ENCODE results near the gene PLPP1.

PLPP1 gene

DNA sequence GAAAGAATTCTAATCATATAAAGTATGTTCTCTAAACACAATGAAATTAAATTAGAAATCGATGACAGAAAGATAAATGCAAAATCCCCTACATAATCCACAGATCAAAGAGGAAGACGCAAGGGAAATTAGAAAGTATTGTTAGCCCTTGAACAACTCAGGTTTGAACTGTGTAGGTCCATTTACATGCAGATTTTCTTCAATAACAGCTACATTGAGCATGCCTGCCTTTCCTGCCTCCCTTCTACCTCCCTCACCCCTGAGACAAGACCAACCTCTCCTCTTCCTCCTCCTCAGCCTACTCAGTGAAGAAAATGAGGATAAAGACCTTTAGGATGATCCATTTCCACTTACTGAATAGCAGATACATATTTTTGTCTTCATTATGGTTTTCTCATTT, 75.2 kb downstream of the PLPP1 start:
- ChIA-PET CTCF (no interaction called here), POLR2A (no interaction called here)
- DNase-seq (ENCODE audit: extremely low spot score), result no peak
- TF ChIP-seq FOXK2 (IDR thresholded peaks at IDR 0.05) (no peak), BHLHE40 (IDR thresholded peaks at IDR 0.05; ENCODE audit: borderline replicate concordance) (no peak), SUZ12 (IDR thresholded peaks at IDR 0.05) (no peak), CTBP1 (IDR thresholded peaks at IDR 0.05; ENCODE audit: borderline replicate concordance) (no peak), ARNT (IDR thresholded peaks at IDR 0.05) (no peak), NFRKB (IDR thresholded peaks at IDR 0.05) (no peak), FOXM1 (IDR thresholded peaks at IDR 0.05; ENCODE audit: borderline replicate concordance) (no peak), L3MBTL2 (conservative IDR thresholded peaks at IDR 0.05) (no peak), LEF1 (IDR thresholded peaks at IDR 0.05; ENCODE audit: borderline replicate concordance) (no peak), FOXA1 (IDR thresholded peaks at IDR 0.05) (no peak), ZNF384 (IDR thresholded peaks at IDR 0.05) (no peak), SP1 (IDR thresholded peaks at IDR 0.05) (no peak), HDGF (IDR thresholded peaks at IDR 0.05; ENCODE audit: borderline replicate concordance) (no peak), TARDBP (IDR thresholded peaks at IDR 0.05) (no peak), ELF4 (IDR thresholded peaks at IDR 0.05) (no peak)
- TF ChIP-seq, protein P1, sequence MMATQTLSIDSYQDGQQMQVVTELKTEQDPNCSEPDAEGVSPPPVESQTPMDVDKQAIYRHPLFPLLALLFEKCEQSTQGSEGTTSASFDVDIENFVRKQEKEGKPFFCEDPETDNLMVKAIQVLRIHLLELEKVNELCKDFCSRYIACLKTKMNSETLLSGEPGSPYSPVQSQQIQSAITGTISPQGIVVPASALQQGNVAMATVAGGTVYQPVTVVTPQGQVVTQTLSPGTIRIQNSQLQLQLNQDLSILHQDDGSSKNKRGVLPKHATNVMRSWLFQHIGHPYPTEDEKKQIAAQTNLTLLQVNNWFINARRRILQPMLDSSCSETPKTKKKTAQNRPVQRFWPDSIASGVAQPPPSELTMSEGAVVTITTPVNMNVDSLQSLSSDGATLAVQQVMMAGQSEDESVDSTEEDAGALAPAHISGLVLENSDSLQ (IDR thresholded peaks at IDR 0.05), result no peak

DNA sequence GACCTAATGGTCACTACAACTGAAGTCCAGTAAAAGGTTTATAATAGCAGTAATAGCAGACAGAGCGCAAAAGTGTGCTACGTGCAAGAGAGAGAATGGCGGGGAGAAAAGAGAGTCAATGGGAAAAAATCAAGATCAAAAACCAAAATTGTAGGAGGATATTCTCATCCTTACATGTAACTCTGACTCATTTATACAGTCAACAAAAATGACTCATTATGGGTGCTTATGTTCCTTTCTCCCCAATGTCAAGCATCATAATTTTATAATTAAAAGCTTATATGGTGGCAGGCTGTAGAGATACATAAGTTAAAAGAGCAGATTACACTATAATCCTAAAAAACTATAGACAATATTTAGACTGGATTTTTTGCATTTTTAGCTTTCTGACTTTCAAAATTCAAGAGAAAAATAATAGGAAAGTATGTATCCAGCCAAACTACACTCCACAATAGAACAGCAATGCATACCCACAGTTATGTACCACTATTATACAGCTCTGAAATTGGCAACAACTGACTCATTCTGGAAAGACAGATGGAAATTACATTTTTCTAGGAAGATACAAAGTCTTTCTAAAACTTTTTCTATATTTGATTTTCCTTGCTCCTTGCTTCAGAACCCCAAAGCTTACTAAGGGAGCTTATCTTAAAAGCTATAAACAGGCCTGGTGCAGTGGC, 78.4 kb downstream of the PLPP1 start:
- no peak for DNase-seq (ENCODE audit: extremely low spot score)
- ChIA-PET POLR2A (no interaction called here), CTCF (no interaction called here)
- TF ChIP-seq NFRKB (IDR thresholded peaks at IDR 0.05) (no peak), FOXK2 (IDR thresholded peaks at IDR 0.05) (no peak), SUZ12 (IDR thresholded peaks at IDR 0.05) (no peak), FOXA1 (IDR thresholded peaks at IDR 0.05) (no peak), LEF1 (IDR thresholded peaks at IDR 0.05; ENCODE audit: borderline replicate concordance) (no peak), ARNT (IDR thresholded peaks at IDR 0.05) (no peak), SP1 (IDR thresholded peaks at IDR 0.05) (no peak), FOXM1 (IDR thresholded peaks at IDR 0.05; ENCODE audit: borderline replicate concordance) (no peak), TARDBP (IDR thresholded peaks at IDR 0.05) (no peak), CTBP1 (IDR thresholded peaks at IDR 0.05; ENCODE audit: borderline replicate concordance) (no peak), HDGF (IDR thresholded peaks at IDR 0.05; ENCODE audit: borderline replicate concordance) (no peak), L3MBTL2 (conservative IDR thresholded peaks at IDR 0.05) (no peak), ELF4 (IDR thresholded peaks at IDR 0.05) (no peak), BHLHE40 (IDR thresholded peaks at IDR 0.05; ENCODE audit: borderline replicate concordance) (no peak)
- TF ChIP-seq, protein P1 (IDR thresholded peaks at IDR 0.05), result no peak

DNA sequence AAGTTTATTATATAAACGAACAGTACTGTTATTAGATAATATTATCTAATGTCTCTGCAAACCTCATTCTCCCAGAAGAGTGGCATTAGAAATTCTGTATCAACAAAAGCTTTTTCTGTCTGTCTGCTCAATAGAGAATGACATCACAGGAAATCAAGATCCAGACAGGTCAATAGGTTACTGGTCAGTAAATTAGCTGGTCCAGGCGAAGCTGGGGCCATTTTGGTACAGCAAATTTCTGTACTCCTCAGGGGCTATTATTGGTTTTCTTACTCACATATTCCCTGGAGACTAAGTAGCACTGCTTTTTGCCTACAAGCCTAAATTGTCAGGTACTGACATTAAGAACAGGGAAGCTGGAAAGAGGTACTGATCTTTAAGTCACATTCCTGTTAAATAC, 80.5 kb downstream of the PLPP1 start:
- TF ChIP-seq SP1 (IDR thresholded peaks at IDR 0.05) (no peak), FOXA1 (IDR thresholded peaks at IDR 0.05) (no peak), FOXM1 (IDR thresholded peaks at IDR 0.05; ENCODE audit: borderline replicate concordance) (no peak), FOXK2 (IDR thresholded peaks at IDR 0.05) (no peak), TARDBP (IDR thresholded peaks at IDR 0.05) (no peak), ZNF384 (IDR thresholded peaks at IDR 0.05) (no peak), CTBP1 (IDR thresholded peaks at IDR 0.05; ENCODE audit: borderline replicate concordance) (no peak), NFRKB (IDR thresholded peaks at IDR 0.05) (no peak), BHLHE40 (IDR thresholded peaks at IDR 0.05; ENCODE audit: borderline replicate concordance) (no peak), ELF4 (IDR thresholded peaks at IDR 0.05) (no peak), ARNT (IDR thresholded peaks at IDR 0.05) (no peak), HDGF (IDR thresholded peaks at IDR 0.05; ENCODE audit: borderline replicate concordance) (no peak), SUZ12 (IDR thresholded peaks at IDR 0.05) (no peak), L3MBTL2 (conservative IDR thresholded peaks at IDR 0.05) (no peak), LEF1 (IDR thresholded peaks at IDR 0.05; ENCODE audit: borderline replicate concordance) (no peak)
- TF ChIP-seq, protein P1 (IDR thresholded peaks at IDR 0.05), result no peak
- ChIA-PET POLR2A (no interaction called here), CTCF (interaction anchor here (0.6 kb wide), 1 partner anchor 109 kb away, joined by 3 read pairs; no protein-coding TSS in a partner anchor)
- DNase-seq (ENCODE audit: extremely low spot score), result no peak

DNA sequence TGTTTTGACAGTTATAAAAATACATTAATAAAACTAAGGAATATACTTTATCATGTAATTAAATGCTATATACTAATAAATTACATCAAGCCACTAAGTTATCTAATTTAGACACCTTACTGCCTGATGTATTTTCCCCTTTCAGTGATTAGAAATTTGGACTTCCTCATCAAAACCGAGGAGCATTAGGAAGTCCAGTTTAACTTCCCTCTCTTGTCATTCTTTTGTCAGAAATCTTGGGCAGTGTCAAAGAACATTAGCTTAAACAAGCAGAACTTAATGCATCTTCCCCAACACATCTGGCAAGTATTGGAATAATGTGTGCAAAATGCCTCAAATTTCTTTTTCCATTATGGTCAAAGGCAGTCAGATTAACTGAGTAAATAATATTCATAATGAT, 81.6 kb downstream of the PLPP1 start:
- TF ChIP-seq FOXK2 (IDR thresholded peaks at IDR 0.05) (no peak), NFRKB (IDR thresholded peaks at IDR 0.05) (no peak), CTBP1 (IDR thresholded peaks at IDR 0.05; ENCODE audit: borderline replicate concordance) (no peak), ARNT (IDR thresholded peaks at IDR 0.05) (no peak), FOXM1 (IDR thresholded peaks at IDR 0.05; ENCODE audit: borderline replicate concordance) (no peak), ZNF384 (IDR thresholded peaks at IDR 0.05) (no peak), TARDBP (IDR thresholded peaks at IDR 0.05) (no peak), HDGF (IDR thresholded peaks at IDR 0.05; ENCODE audit: borderline replicate concordance) (no peak), BHLHE40 (IDR thresholded peaks at IDR 0.05; ENCODE audit: borderline replicate concordance) (no peak), SP1 (IDR thresholded peaks at IDR 0.05) (no peak), ELF4 (IDR thresholded peaks at IDR 0.05) (no peak), SUZ12 (IDR thresholded peaks at IDR 0.05) (no peak), FOXA1 (IDR thresholded peaks at IDR 0.05) (no peak), LEF1 (IDR thresholded peaks at IDR 0.05; ENCODE audit: borderline replicate concordance) (no peak), L3MBTL2 (conservative IDR thresholded peaks at IDR 0.05) (no peak)
- TF ChIP-seq, protein P1 (IDR thresholded peaks at IDR 0.05), result no peak
- ChIA-PET CTCF (no interaction called here), POLR2A (no interaction called here)
- DNase-seq (ENCODE audit: extremely low spot score), result no peak

DNA sequence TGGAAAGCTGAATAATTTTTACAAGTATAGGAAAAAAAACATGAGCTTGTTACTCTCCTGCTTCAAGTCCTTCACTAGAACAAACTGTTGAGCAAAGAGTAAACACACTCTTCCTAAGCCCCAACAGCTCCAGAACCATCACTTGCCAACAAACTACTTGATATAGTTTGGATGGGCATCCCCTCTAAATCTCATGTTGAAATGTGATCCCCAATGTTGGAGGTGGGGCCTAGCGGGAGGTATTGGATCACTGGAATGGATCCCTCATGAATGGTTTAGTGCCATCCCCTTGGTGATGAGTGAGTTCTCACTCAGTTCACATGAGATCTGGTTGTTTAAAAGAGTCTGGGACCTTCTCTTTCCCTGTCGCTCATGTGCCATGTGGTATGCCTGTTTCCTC, 82.8 kb downstream of the PLPP1 start:
- ChIA-PET POLR2A (no interaction called here), CTCF (no interaction called here)
- TF ChIP-seq SUZ12 (IDR thresholded peaks at IDR 0.05), result no peak
- TF ChIP-seq BHLHE40 (IDR thresholded peaks at IDR 0.05; ENCODE audit: borderline replicate concordance), result no peak
- TF ChIP-seq ELF4 (IDR thresholded peaks at IDR 0.05), result no peak
- TF ChIP-seq FOXA1 (IDR thresholded peaks at IDR 0.05), result no peak
- TF ChIP-seq FOXK2 (IDR thresholded peaks at IDR 0.05), result no peak
- TF ChIP-seq L3MBTL2 (conservative IDR thresholded peaks at IDR 0.05), result no peak
- TF ChIP-seq HDGF (IDR thresholded peaks at IDR 0.05; ENCODE audit: borderline replicate concordance), result no peak
- TF ChIP-seq NFRKB (IDR thresholded peaks at IDR 0.05), result no peak
- TF ChIP-seq SP1 (IDR thresholded peaks at IDR 0.05), result no peak
- TF ChIP-seq ARNT (IDR thresholded peaks at IDR 0.05), result no peak
- no peak for TF ChIP-seq CTBP1 (IDR thresholded peaks at IDR 0.05; ENCODE audit: borderline replicate concordance)
- no peak for TF ChIP-seq ZNF384 (IDR thresholded peaks at IDR 0.05)
- no peak for DNase-seq (ENCODE audit: extremely low spot score)
